HG03108 (cell line): ENCODE results near the gene CIB2.

Experiments
- ATAC-seq: cut with Tn5 transposase; IDR thresholded peaks from one replicate; pipeline ENCODE4 v1.9.1; 2021; ENCODE audit warnings: moderate library complexity; ENCODE audit not compliant: unreplicated experiment

CIB2 gene

DNA sequence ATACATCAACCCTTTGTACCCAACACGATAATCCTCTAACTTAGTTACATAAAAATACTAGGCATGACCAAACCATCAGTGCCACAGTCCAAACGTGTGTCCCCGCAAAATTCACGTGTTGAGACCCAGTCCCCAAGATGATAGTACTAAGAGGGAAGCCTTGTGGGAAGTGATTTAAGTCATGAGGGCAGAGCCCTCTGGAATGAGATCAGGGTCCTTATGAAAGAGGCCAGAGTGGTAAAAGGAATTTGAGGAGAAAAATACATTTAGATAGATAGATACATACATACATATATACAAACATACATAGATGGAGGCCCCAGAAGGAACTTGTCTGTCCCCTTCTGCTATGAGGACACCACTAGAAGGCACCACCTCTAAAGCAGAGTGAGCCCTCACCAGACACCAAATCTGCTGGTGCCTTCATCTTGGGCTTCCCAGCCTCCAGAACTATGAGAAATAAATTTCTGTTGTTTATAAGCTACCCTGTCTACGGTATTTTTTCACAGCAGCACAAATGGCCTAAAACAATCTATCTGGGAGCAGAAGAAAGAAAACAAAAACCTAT, 61.7 kb downstream of the CIB2 start:
- no peak for ATAC-seq

DNA sequence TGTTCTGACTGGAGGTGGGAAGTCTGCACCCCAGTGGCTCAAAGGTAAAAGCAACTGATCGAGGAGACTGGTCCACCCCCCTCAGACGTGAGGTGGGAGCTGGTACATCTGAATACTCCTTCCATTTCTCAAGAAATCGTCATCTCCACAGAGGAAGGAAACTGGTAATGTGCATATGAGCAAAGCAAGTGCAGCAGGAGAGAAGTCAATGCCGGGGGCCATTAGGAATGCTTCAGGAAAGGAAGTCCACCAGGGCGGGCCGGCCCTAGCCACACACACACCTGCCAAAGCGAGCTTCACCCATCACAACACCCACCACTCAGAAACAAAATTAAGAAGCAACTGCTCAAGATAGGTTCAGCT, 62.2 kb downstream of the CIB2 start:
- ATAC-seq: peak; percentile 8

DNA sequence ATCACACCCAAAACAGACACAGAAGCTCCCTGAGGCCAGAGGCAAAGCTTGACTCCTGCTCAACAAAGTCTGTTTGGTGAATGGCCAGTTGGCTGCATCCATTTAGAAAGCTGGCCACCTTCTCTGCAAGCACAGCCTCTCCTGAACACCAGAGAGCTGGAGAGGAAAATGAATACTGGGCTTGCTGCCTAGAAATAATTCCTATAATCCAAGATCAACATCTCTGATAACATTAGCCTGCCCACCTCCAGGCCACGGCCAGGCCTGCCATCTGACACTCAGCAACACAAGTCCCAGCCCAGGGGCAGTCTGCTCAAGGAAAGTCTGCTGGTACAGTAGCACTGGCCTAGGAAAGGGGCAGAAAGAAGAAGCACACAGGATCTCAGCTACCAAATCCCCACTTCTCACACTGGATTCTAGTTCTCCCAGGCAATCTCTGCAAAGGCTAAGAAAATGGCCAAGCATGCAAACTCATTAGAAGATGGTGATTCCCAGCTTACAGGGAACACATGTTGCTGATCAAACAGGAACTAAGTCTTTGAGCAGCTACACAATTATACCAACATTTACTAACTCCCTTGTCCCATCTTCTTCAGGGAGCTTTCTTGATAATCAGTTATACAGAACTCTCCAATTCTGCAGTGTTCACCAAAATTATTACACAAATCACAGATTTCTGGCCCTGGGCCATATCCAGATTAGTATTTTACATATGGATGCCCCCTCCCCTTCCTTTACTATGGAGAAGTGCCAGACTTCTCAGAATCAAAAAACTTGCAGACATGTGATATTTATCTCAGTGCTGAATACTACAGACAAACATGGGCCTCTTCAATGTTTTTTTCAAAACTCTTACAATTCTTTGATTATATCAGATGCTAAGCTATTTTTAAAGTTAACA, 63.7 kb downstream of the CIB2 start:
- no peak for ATAC-seq

DNA sequence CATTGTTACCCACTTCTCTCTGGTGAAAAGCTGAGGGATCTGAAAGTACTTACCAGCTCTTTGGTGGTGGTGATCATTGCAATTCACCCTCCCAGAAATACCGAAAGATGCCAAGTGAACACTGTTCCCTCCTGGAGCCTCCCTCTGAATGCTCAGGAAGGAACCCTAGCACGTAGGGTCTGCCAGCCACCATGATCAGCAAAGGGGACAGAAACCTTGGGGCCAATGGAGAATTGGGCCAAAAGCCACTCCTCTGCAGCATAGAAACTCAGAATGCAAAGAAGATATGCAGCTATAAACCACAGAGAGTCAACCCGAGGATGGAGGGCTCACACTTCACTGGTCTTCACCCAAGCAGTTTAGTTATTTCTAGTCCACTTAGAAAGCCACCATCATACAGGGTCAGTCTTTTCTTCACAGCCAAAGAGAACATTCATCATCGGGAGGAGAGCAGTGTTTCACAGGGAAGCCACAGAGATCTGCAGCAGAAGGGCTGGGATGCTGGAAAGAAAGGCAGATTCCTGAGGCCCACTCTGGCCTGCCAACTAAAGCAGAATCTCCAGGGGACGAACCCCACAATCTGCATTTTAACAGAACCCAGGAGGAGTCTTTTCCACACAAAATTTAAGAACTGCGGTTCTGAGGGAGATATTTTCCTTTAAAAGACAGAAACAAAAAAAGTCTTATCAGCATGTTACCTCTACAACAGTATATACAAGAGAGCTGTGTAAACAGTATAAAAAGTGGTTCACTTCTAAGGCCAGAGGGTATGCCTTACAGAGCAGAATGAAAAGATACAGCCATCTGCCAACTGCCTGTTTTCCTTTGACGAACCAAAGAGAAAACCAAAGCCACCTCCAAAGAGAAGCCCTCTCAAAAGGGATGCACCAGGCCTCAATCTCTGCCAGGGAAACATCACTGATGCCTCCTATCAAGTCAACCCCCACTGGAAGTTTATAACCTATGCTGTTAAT, 65.0 kb downstream of the CIB2 start:
- ATAC-seq: peak; percentile 49

DNA sequence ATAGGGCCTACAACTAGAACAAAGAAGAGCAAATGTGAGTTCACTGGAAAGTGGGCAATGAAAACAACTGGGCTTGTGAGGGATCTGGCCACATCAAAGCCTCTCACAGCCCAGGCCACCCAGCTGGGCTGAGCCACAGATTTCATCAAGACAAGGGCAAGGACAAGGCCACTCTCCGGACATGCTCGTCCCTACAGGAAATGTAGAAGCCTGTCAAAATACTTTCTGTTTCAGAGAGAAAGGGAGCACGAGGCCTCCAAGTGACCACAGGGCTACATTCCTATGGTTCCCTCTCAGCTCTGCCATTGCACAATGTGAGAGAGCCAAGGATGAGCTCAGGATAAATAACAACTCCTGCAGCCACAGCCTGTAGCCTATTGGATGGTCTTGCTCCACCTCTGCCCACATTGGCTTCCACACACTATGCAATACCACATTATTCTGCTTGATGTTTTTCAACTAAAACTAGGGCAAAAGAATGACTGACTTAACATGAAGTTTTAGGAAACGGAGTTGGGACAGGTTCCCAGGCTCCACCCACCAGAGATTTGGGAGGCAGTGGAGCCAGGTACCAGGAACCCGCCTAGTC, 65.9 kb downstream of the CIB2 start:
- no peak for ATAC-seq

DNA sequence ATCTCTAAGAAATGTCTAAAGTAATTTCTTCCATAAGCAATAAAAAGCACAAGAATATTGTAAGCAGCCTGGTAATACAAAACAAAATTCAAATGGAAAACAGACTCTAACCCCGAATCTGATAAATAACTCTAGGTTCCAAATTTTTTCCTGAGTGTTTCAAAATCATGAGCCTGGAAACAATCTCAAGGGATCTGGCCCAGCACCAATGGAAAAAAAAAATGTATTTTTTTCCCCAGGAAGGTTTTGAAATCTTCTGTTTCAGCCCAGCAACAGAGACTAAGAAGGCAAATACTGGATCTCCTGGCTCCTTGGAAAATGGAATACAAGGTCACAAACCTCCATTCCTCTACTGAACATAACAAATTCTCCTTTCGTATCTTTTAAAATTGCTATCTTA, 66.7 kb downstream of the CIB2 start:
- no peak for ATAC-seq

DNA sequence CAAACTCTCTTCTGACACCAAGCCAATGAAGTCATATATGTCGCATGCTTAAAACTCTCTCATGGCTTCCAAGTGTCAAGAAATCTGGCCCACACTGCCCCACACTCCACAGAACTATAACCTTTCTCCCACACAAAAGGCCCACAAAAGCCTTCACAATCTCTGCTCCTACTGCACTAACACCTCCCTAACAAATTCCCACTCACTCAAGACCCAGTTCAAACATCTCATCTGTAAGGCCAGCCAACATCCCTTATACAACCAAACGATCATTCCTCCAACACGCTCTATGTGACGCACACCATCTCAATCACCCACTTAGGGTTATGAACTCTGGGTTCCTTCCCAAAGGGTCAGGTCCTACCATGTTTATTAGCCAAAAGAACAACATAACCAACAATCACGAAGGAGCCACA, 67.3 kb downstream of the CIB2 start:
- no peak for ATAC-seq

DNA sequence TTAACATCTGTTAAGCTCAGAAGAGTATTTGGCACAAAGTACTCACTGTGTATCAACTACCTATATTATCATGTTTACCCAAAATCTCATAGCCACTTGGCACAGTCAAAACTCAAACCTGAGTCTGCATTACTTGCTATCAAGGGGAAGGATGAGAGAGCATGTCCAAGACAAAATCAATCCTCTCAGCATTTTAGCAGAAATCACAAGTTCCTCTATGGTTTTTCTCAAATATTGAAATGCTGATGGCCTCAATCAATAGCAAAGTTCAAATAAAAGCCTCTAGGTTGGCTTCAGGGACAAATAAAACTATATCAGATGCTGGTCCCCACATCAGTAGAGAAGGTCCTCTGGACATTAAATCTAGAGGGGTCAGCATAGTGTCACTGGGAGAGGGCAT, 68.0 kb downstream of the CIB2 start:
- no peak for ATAC-seq

DNA sequence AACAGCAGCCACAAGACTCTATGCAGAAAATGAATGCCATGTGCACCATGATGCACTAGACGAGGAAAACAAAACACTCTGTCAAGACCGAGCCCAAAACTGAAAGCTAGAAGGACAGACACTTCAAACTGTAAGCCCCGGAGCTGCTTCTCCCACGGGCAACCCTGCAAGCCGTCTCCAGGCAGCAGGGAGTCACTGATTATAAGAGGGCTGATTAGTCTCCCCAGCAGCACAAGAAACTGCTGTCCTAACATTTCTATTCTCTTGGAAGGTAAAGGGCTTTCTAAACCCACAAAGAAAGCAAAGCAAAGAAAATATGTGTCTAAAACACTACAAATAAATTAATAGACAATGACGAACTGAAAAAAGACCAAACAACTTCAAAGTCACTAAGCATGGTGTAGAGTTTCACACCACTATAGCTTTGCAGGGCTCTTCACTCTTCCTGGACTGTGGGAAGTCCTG, 69.2 kb downstream of the CIB2 start:
- peak; percentile 42 for ATAC-seq

DNA sequence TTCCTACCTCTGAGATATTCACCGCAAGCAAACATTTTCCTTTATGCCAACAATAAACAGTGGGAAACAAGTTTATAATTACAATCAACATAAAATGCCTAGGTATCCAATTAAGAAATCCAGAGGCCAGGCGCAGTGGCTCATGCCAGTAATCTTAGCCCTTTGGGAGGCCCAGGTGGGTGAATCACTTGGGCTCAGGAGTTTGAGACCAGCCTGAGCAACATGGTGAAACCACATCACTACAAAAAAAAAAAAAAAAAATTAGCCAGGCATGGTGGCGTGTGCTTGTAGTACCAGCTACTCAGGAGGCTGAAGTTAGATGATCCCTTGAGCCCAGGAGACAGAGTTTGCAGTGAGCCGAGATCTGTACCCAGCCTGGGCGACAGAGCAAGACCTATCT, 71.0 kb downstream of the CIB2 start:
- ATAC-seq: no peak

DNA sequence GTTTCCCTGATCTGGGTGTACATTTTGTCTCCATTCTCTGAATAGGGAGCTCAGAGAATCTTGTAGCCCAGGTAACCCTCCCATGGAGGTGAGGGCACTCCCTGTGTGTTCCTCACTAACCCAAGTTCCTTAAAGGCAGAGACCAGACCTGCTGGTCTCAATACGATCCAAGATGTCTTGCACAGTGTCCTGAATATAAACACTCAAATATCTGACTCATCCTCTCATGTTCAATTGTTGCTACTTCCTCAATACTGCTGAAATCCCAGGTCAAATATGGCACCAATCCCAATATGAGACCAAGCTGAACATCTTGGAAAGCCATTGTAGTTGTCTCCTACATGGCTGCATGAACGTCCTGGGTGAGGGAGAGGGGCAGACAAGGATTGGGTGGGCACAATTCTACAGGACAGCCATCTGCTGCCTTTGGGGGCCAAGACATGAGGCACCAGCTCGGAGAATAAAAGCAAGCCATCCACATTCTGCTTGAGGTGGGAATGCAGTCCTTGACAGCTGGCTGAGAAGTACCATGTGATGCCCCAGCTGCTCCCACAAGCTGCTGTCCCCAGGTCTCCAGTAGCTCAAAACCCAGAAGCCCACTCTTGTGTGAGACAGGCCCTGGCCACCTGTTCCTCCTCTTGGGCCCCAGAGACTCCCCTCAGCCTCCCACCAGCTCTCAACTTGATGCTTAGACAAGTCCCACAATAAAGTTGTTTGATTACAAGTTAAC, 72.0 kb downstream of the CIB2 start:
- ATAC-seq: no peak

DNA sequence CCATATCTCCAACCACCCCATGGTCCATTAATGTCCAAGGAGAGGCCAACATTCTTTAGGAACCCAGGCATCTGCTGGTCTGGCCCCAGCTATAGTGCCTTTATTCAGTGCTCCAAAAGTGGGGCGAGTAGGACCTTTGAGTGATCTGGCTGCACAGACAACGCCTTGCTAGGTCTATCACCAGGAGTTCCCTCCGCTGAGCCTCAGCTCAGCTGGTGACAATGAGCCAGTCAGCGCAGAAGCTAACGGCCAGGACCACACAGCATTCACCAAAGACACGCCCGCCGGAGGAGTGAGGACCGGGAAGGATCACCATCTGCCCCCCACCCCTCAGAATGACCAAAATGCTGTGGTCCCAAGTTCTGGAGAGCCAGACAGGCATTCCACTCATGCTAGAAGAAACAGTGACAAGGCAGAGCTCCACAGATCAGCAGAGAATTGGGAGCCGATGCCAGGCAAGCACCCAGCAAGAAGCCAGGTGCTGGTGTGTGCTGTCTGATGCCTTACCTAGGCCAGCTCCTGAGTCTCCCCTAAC, 72.8 kb downstream of the CIB2 start:
- ATAC-seq: no peak

DNA sequence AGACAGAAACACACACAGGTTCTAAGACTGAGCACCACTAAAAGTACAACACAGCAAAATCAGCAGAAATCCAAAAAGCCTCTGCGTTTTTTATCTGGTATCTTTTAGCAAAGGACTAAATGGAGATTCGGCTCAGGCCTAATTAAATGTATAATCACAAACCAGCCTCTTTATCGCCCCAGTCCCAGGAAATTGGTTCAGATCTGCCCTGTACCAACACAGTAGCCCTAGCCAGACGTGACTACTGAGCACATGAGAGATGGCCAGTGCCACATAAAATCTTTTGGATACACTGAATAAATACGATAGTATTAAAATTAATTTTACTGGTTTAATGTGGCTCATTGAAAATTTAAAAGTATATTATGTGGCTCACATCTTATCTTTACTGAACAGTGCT, 73.4 kb downstream of the CIB2 start:
- no peak for ATAC-seq

DNA sequence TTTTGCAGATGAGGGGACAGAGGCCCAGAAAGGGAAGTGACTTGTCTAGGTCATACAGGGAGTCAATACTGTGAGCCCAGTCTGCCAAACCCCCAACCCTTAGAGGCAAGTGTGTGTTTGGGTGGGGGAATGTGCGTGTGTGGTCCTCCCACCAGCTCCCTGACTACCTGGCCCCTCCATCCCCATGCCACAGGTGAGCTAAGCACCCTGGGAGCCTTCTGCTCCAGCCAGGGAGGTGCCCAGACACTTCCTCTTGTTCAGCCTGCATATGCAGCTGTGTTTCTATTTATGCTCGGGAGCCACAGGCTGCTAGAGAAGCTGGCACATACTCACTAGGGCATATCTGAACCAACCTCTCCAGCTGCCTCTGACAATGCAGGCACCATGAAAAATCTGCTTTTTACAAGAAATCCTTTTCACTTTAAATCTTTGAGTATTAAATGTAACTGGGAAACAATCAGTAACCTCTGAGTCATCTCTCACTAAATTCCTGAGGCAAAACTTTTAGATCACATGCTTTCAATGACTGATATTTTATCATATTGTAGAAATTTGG, 74.5 kb downstream of the CIB2 start:
- ATAC-seq: peak; percentile 55

DNA sequence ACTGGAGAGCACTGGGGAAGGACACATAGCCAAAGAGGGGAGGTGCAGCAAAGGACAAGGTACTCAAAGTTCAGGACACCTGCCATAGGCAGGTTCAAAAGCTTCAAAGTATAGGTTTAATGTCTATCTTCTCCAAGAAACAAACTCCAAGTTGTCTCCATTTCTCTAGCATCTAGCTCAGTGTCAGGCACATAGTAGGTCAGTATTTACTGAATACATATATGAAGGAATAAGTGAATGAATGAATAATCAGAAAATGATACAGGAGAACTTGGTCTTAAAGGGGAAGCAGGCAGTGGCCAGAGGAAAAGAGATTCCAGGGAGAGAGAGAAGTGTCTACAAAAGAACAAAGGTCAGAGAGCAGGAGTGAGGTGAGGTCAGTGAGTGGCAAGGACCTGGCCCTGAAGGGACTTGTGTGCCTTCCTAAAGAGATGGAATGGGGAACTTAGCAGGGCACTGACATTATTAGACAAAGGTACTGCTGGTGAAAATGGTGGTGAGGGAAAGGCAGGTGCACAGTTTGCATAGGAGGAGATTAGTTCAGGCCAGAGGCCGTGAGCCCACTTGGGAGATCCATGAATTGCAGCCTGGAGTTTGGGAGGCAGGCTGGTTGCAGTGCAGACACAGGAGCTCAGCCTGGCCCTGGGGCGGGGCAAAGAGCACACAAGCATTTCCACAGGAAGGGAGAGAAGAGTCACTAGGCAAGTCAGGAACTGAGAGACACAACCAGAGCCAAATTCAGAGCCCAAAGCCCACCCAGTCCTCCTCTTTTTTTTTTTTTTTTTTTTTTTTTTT, 75.1 kb downstream of the CIB2 start:
- peak; percentile 22 for ATAC-seq

DNA sequence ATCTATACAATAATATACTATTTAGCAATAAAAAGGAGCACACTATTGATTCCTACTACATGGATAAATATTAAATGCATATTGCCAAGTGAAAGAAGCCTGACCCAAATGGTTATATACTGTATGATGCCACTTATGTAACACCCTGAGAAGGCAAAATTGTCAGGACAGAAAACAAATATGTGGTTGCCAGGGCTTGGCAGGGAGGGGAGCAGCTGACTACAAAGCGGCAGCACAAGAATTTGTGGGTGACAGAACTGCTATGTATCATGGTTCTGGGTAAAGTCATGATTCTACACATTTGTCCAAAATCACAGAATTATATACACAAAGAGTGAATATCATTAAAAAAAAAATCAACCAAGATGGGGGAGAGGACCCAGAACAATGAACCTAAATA, 76.3 kb downstream of the CIB2 start:
- ATAC-seq: no peak
